Cardiac muscle cell (in vitro differentiated cells and primary cell): ENCODE data around the gene FAM53C. TPM values are rescaled to one million over a fixed set of nuclear protein-coding genes. Genes with fewer than 3 reads are reported as not detected.

Experiments used
- DNase-seq, 2 donors: peaks; one replicate each; pipeline versions ENCODE4 v3.0.0 to v3.0.0-alpha.2; 2010 to 2017; ENCODE audit warnings: low read depth in 1 of 2, low spot score in 1 of 2
- H3K27ac ChIP-seq: fragments of 200-600 bp; sonication (generic); 2 replicates; pipeline ENCODE4 v1.5.1; 2016
- H3K27me3 ChIP-seq: fragments of 200-600 bp; sonication (generic); 2 replicates; pipeline ENCODE4 v1.6.0; 2016; ENCODE audit warnings: control low read depth
- H3K36me3 ChIP-seq: fragments of 200-600 bp; sonication (generic); 2 replicates; pipeline ENCODE4 v1.5.1; 2016; ENCODE audit warnings: control low read depth
- H3K4me1 ChIP-seq: fragments of 200-600 bp; sonication (generic); 2 replicates; pipeline ENCODE4 v1.8.1; 2017; ENCODE audit warnings: low read depth, mild to moderate bottlenecking, mixed run types
- H3K4me3 ChIP-seq: fragments of 200-600 bp; sonication (generic); 2 replicates; pipeline ENCODE4 v1.5.1; 2016; ENCODE audit warnings: mild to moderate bottlenecking
- H3K9me3 ChIP-seq: fragments of 200-600 bp; sonication (generic); 2 replicates; pipeline ENCODE4 v1.5.1; 2017; ENCODE audit warnings: low read depth, mild to moderate bottlenecking, control low read depth
- CTCF ChIP-seq: IDR thresholded peaks from 2 replicates; pipeline ENCODE4 v1.5.1; 2012; ENCODE audit warnings: low read depth, mild to moderate bottlenecking, low read length
- polyA plus RNA-seq: library from polyadenylated mRNA; unstranded; fragments of >200 nt; fragmentation: Nextera tagmentation; extraction: Ambion mirVana; gene quantifications from 2 replicates; pipeline ENCODE4 v1.2.1, GENCODE V29; 2016
- total RNA-seq: library from RNA; depleted of rRNA; stranded (reverse); fragments of >200 nt; gene quantifications from 2 replicates; pipeline ENCODE4 v1.2.3, GENCODE V29; 2016

The FAM53C gene
- total and polyA plus RNA-seq, 2 experiments from 2014 or later = 43.6 to 45.4 TPM

- DNase-seq = no peak
- no peak for TF ChIP-seq CTCF
- H3K27me3 ChIP-seq = no peaks in the 10 kb centered on the region
- H3K4me1 ChIP-seq = peaks cover 8% of the 10 kb centered on the region
- H3K4me3 ChIP-seq = no peak overlapping the region
- no peaks in the 10 kb centered on the region for H3K9me3 ChIP-seq
- peaks cover 48% of the 10 kb centered on the region for H3K36me3 ChIP-seq
- no peak overlapping the region for H3K27ac ChIP-seq
Measured at GRCh38 chr5:138344887-138345622, 7.0 kb downstream of the FAM53C start.

- DNase-seq = no peak
- H3K9me3 ChIP-seq = no peaks in the 10 kb centered on the region
- peaks cover 45% of the 10 kb centered on the region for H3K36me3 ChIP-seq
- TF ChIP-seq CTCF = no peak
- no peaks in the 10 kb centered on the region for H3K4me1 ChIP-seq
- H3K27me3 ChIP-seq = no peaks in the 10 kb centered on the region
- no peak overlapping the region for H3K27ac ChIP-seq
- no peak overlapping the region for H3K4me3 ChIP-seq
Measured at GRCh38 chr5:138346889-138347288, 8.8 kb downstream of the FAM53C start.

- TF ChIP-seq CTCF = no peak
- DNase-seq = peak in 1 of 2 donors; percentile 21
- no peaks in the 10 kb centered on the region for H3K27me3 ChIP-seq
- peaks cover 10% of the 10 kb centered on the region for H3K4me1 ChIP-seq
- peak overlapping the region; percentile 66 for H3K27ac ChIP-seq
- no peak overlapping the region for H3K4me3 ChIP-seq
- peaks cover 24% of the 10 kb centered on the region for H3K36me3 ChIP-seq
- H3K9me3 ChIP-seq = no peaks in the 10 kb centered on the region
Measured at GRCh38 chr5:138349852-138350562, 11.9 kb downstream of the FAM53C start.

- no peak for TF ChIP-seq CTCF
- no peak for DNase-seq
Measured at GRCh38 chr5:138350563-138350890, 12.5 kb downstream of the FAM53C start.

GRCh38 chr5:138351056-138351455 lies 13.0 kb downstream of the FAM53C start:
- no peak overlapping the region for H3K4me3 ChIP-seq
- H3K27ac ChIP-seq = no peak overlapping the region
- DNase-seq = peak in 1 of 2 donors; percentile 70

More at GRCh38 chr5:138350563-138350890, 12.5 kb downstream of the FAM53C start:
- Histone ChIP-seq H3K9me3 (no peaks in the 10 kb centered on the region), H3K27me3 (no peaks in the 10 kb centered on the region), H3K4me1 (peaks cover 15% of the 10 kb centered on the region), H3K36me3 (peaks cover 19% of the 10 kb centered on the region), H3K4me3 (no peak overlapping the region), H3K27ac (peak overlapping the region; percentile 66)

More at GRCh38 chr5:138351056-138351455, 13.0 kb downstream of the FAM53C start:
- H3K36me3 ChIP-seq = peaks cover 13% of the 10 kb centered on the region
- H3K27me3 ChIP-seq = no peaks in the 10 kb centered on the region
- H3K9me3 ChIP-seq = no peaks in the 10 kb centered on the region
- TF ChIP-seq CTCF = no peak
- peaks cover 20% of the 10 kb centered on the region for H3K4me1 ChIP-seq
